C4-2B (cell line): ENCODE measurements around the gene AMOT.

Experiments
- CTCF ChIP-seq: fragments of 450-650 bp; conservative IDR thresholded peaks from 2 replicates; pipeline ENCODE4 v1.5.1; 2017; ENCODE audit warnings: mild to moderate bottlenecking
- ZFX ChIP-seq: fragments of 450-650 bp; IDR thresholded peaks from 2 replicates; pipeline ENCODE4 v1.6.1; 2017

- TF ChIP-seq CTCF = no peak
- no peak for TF ChIP-seq ZFX
These were observed 66.5 kb downstream of the AMOT start for GRCh38 chrX:112774142-112774541.
